SK-N-SH (cell line): Measurements from ENCODE around the gene ZNF79. TPM values are rescaled to one million over a fixed set of nuclear protein-coding genes. Genes with fewer than 3 reads are reported as not detected.
A peak's percentile ranks its signal among the peaks of the same experiment; 100 is the strongest.

Experiments
- CTCF ChIA-PET: fragments of 300-600, 350-600 bp; formaldehyde crosslinking; extraction: SDS; loops from one replicate; lab custom pipeline; 2021; lab: Yijun Ruan, JAX
- POLR2A ChIA-PET: fragments of 350-600 bp; sonication (Branson Sonifier 250); formaldehyde crosslinking; extraction: SDS; loops from one replicate; lab custom pipeline; 2020; ENCODE audit warnings: antibody characterized with exemption, inconsistent platforms; lab: Yijun Ruan, JAX
- DNase-seq: peaks from one replicate; pipeline ENCODE4 v3.0.0; 2012
- H2AFZ ChIP-seq: fragments of 200-600 bp; sonication (generic); 2 replicates; pipeline ENCODE4 v1.8.1; 2016; ENCODE audit warnings: antibody characterized with exemption, mild to moderate bottlenecking, low read depth
- H3F3A ChIP-seq: fragments of 200-600 bp; sonication (generic); replicated peaks from 2 replicates; pipeline ENCODE3; 2016; ENCODE audit warnings: antibody characterized with exemption, mild to moderate bottlenecking; ENCODE audit not compliant: insufficient read depth
- H3K27ac ChIP-seq, 2 experiments: fragments of 200-500 bp in 1 of 2; fragments of 200-600 bp in 1 of 2; sonication (Bioruptor generic) in 1 of 2; sonication (generic), shearing (Covaris generic) in 1 of 2; 2 replicates each; pipeline versions ENCODE4 v1.5.1 to v1.6.1; 2014 to 2016; ENCODE audit warnings: low read depth in 2 of 2, inconsistent platforms in 1 of 2, low read length in 1 of 2, mild to moderate bottlenecking in 1 of 2, mixed read lengths in 1 of 2
- H3K27me3 ChIP-seq: fragments of 200-600 bp; sonication (generic), shearing (Covaris generic); 2 replicates; pipeline ENCODE4 v1.6.1; 2016; ENCODE audit warnings: mixed run types; ENCODE audit not compliant: insufficient read depth
- H3K36me3 ChIP-seq, 2 experiments: fragments of 200-500 bp in 1 of 2; fragments of 200-600 bp in 1 of 2; sonication (Bioruptor generic) in 1 of 2; sonication (generic) in 1 of 2; replicated peaks in 1 of 2; 2 replicates each; pipeline versions ENCODE3 to v1.5.1; 2014 to 2016; ENCODE audit warnings: low read length in 1 of 2, mild to moderate bottlenecking in 1 of 2; ENCODE audit not compliant: insufficient read depth in 2 of 2, control insufficient read depth in 1 of 2
- H3K4me1 ChIP-seq, 2 experiments: fragments of 200-500 bp in 1 of 2; fragments of 200-600 bp in 1 of 2; sonication (Bioruptor generic) in 1 of 2; sonication (generic), shearing (Covaris generic) in 1 of 2; 2 replicates each; pipeline versions ENCODE4 v1.5.1 to v1.6.1; 2014 to 2016; ENCODE audit warnings: low read depth in 1 of 2, low read length in 1 of 2, mixed run types in 1 of 2; ENCODE audit not compliant: insufficient read depth in 2 of 2, control insufficient read depth in 1 of 2
- H3K4me2 ChIP-seq: fragments of 200-600 bp; sonication (generic), shearing (Covaris generic); 2 replicates; pipeline ENCODE4 v1.6.1; 2017; ENCODE audit warnings: mixed run types
- H3K4me3 ChIP-seq, 2 experiments: fragments of 200-500 bp in 1 of 2; fragments of 200-600 bp in 1 of 2; sonication (Bioruptor generic) in 1 of 2; sonication (generic), shearing (Covaris generic) in 1 of 2; 2 replicates each; pipeline versions ENCODE4 v1.5.1 to v1.8.1; 2014 to 2016; ENCODE audit warnings: low read depth in 2 of 2, inconsistent platforms in 1 of 2, low read length in 1 of 2, mild to moderate bottlenecking in 1 of 2, mixed read lengths in 1 of 2, moderate library complexity in 1 of 2
- H3K79me2 ChIP-seq: fragments of 200-600 bp; sonication (generic); 2 replicates; pipeline ENCODE4 v1.8.1; 2017; ENCODE audit warnings: mild to moderate bottlenecking; ENCODE audit not compliant: insufficient read depth
- H3K9ac ChIP-seq: fragments of 200-600 bp; sonication (generic); 2 replicates; pipeline ENCODE4 v1.6.1; 2017; ENCODE audit warnings: mixed run types
- H3K9me2 ChIP-seq: fragments of 200-600 bp; sonication (generic); 2 replicates; pipeline ENCODE4 v1.6.1; 2017; ENCODE audit warnings: mixed run types
- H3K9me3 ChIP-seq: fragments of 200-600 bp; sonication (generic); 2 replicates; pipeline ENCODE4 v1.6.1; 2017; ENCODE audit warnings: mixed run types, mild to moderate bottlenecking, moderate library complexity
- H4K20me1 ChIP-seq: fragments of 200-600 bp; sonication (generic); 2 replicates; pipeline ENCODE4 v1.6.1; 2017; ENCODE audit warnings: mild to moderate bottlenecking, mixed run types; ENCODE audit not compliant: insufficient read depth
- CTCF ChIP-seq: fragments of 200-600 bp; sonication (generic); IDR thresholded peaks from 2 replicates; pipeline ENCODE4 v1.6.1; 2017; ENCODE audit warnings: antibody characterized with exemption, mild to moderate bottlenecking, moderate library complexity
- EP300 ChIP-seq, 2 experiments: IDR thresholded peaks; 2 replicates each; pipeline versions ENCODE4 v1.4.0 to v1.6.1; 2012; ENCODE audit warnings: borderline replicate concordance in 1 of 2, low read depth in 1 of 2, low read length in 1 of 2
- EZH2phosphoT487 ChIP-seq: fragments of 200-600 bp; sonication (generic); IDR thresholded peaks from 2 replicates; pipeline ENCODE4 v1.6.1; 2017; ENCODE audit warnings: low read depth, mixed run types, mild to moderate bottlenecking, antibody characterized with exemption, moderate library complexity, borderline replicate concordance
- FOXM1 ChIP-seq: IDR thresholded peaks from 2 replicates; pipeline ENCODE4 v1.4.0; 2012; ENCODE audit warnings: low read depth, mild to moderate bottlenecking
- GABPA ChIP-seq: IDR thresholded peaks from 2 replicates; pipeline ENCODE4 v1.4.0; 2012; ENCODE audit warnings: low read depth, mild to moderate bottlenecking
- JUND ChIP-seq: IDR thresholded peaks from 2 replicates; pipeline ENCODE4 v1.4.0; 2012
- MEF2A ChIP-seq: IDR thresholded peaks from 2 replicates; pipeline ENCODE4 v1.4.0; 2012; ENCODE audit warnings: low read depth, borderline replicate concordance
- MXI1 ChIP-seq: IDR thresholded peaks from 2 replicates; pipeline ENCODE4 v1.6.1; 2012; ENCODE audit warnings: mild to moderate bottlenecking, low read depth, low read length, improper control_type of control experiment
- RCOR1 ChIP-seq: fragments of 150-350 bp; IDR thresholded peaks from 2 replicates; pipeline ENCODE4 v1.6.1; 2017; ENCODE audit warnings: antibody characterized with exemption, low read length
- REST ChIP-seq: IDR thresholded peaks from 2 replicates; pipeline ENCODE4 v1.6.1; 2012; ENCODE audit warnings: mild to moderate bottlenecking, low read depth, low read length, moderate library complexity
- SIN3A ChIP-seq: IDR thresholded peaks from 2 replicates; pipeline ENCODE4 v1.6.1; 2012; ENCODE audit warnings: low read depth, mild to moderate bottlenecking, low read length, moderate library complexity, borderline replicate concordance
- TAF1 ChIP-seq: IDR thresholded peaks from 2 replicates; pipeline ENCODE4 v1.6.1; 2012; ENCODE audit warnings: low read depth, mild to moderate bottlenecking, low read length, moderate library complexity, borderline replicate concordance
- TCF12 ChIP-seq: IDR thresholded peaks from 2 replicates; pipeline ENCODE4 v1.4.0; 2012
- TEAD4 ChIP-seq: IDR thresholded peaks from 2 replicates; pipeline ENCODE4 v1.4.0; 2012; ENCODE audit warnings: mild to moderate bottlenecking, borderline replicate concordance; ENCODE audit not compliant: insufficient read depth
- USF1 ChIP-seq: IDR thresholded peaks from 2 replicates; pipeline ENCODE4 v1.4.0; 2012; ENCODE audit warnings: low read depth, borderline replicate concordance
- YY1 ChIP-seq: IDR thresholded peaks from 2 replicates; pipeline ENCODE4 v1.4.0; 2012; ENCODE audit warnings: low read depth, mild to moderate bottlenecking
- WGBS: methylation state at CpG from one replicate; pipeline ENCODE4 v1.1.6; 2017; ENCODE audit warnings: low lambda C conversion rate; 5-methylcytosine and 5-hydroxymethylcytosine counted together
- polyA plus RNA-seq, 3 experiments: library from polyadenylated mRNA; depleted of rRNA; stranded (reverse); fragments of >200 nt; gene quantifications; 2 replicates each; pipeline ENCODE4 v1.2.3, GENCODE V29; 2012
- TF ChIP-seq, protein P1 (sequence below): IDR thresholded peaks from 2 replicates; pipeline ENCODE4 v1.4.0; 2012; ENCODE audit warnings: low read depth, borderline replicate concordance
- TF ChIP-seq, protein P2 (sequence below): IDR thresholded peaks from 2 replicates; pipeline ENCODE4; 2012

The ZNF79 gene
- polyA plus RNA-seq, 1 of the 3 experiments (the other 2 are of a cell fraction) = 4.6 TPM

- H3K9me3 ChIP-seq = no peaks in the 10 kb centered on the region
- peak overlapping the region; percentile 31 to 77; a peak in 3 of 4 replicates for H3K27ac ChIP-seq
- H4K20me1 ChIP-seq = peaks cover 59% of the 10 kb centered on the region
- CTCF ChIA-PET = no interaction called here
- H2AFZ ChIP-seq = no peak overlapping the region
- TF ChIP-seq TCF12 (no peak), TAF1 (no peak), TEAD4 (no peak), SIN3A (no peak), GABPA (no peak), FOXM1 (no peak), YY1 (no peak), CTCF (no peak), USF1 (no peak), EZH2phosphoT487 (no peak), MEF2A (no peak), RCOR1 (no peak), EP300 (IDR thresholded peaks at IDR 0.05; ENCODE audit: borderline replicate concordance in 1 of 2, low read depth in 1 of 2, low read length in 1 of 2) (no peak), MXI1 (no peak), JUND (no peak), REST (no peak)
- TF ChIP-seq, protein P1, sequence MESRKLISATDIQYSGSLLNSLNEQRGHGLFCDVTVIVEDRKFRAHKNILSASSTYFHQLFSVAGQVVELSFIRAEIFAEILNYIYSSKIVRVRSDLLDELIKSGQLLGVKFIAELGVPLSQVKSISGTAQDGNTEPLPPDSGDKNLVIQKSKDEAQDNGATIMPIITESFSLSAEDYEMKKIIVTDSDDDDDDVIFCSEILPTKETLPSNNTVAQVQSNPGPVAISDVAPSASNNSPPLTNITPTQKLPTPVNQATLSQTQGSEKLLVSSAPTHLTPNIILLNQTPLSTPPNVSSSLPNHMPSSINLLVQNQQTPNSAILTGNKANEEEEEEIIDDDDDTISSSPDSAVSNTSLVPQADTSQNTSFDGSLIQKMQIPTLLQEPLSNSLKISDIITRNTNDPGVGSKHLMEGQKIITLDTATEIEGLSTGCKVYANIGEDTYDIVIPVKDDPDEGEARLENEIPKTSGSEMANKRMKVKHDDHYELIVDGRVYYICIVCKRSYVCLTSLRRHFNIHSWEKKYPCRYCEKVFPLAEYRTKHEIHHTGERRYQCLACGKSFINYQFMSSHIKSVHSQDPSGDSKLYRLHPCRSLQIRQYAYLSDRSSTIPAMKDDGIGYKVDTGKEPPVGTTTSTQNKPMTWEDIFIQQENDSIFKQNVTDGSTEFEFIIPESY = no peak
- TF ChIP-seq, protein P2, sequence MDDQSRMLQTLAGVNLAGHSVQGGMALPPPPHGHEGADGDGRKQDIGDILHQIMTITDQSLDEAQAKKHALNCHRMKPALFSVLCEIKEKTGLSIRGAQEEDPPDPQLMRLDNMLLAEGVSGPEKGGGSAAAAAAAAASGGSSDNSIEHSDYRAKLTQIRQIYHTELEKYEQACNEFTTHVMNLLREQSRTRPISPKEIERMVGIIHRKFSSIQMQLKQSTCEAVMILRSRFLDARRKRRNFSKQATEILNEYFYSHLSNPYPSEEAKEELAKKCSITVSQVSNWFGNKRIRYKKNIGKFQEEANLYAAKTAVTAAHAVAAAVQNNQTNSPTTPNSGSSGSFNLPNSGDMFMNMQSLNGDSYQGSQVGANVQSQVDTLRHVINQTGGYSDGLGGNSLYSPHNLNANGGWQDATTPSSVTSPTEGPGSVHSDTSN = no peak
- TF ChIP-seq, all 33 proteins: peak for 0
- H3K9ac ChIP-seq = peak overlapping the region; percentile 95
- H3F3A ChIP-seq = peaks cover 79% of the 10 kb centered on the region
- 89% methylated on average over 8 of the region's 8 CpGs for WGBS
- H3K4me2 ChIP-seq = peak overlapping the region; percentile 95
- no peaks in the 10 kb centered on the region for H3K27me3 ChIP-seq
- peaks cover 5 to 40% of the 10 kb centered on the region in 2 experiments for H3K4me1 ChIP-seq
- peaks cover 54 to 58% of the 10 kb centered on the region in 2 experiments for H3K36me3 ChIP-seq
- H3K9me2 ChIP-seq = no peaks in the 10 kb centered on the region
- peaks cover 61% of the 10 kb centered on the region for H3K79me2 ChIP-seq
- H3K4me3 ChIP-seq = peak overlapping the region; percentile 92 to 99
- POLR2A ChIA-PET = interaction anchor here (0.6 to 1.1 kb wide), 3 partner anchors 8 to 26 kb away, joined by 3 to 5 read pairs (median 3); no protein-coding TSS in a partner anchor
- no peak for DNase-seq
Observed at GRCh38 chr9:127448112-127448805, 24.1 kb downstream of the ZNF79 start.
